Sigmoid colon (tissue), 7 donors: ENCODE measurements around the gene DEFB132. TPM values are rescaled to one million over a fixed set of nuclear protein-coding genes. Genes with fewer than 3 reads are reported as not detected.

Experiments
- polyA plus RNA-seq, 3 donors: library from polyadenylated mRNA; stranded (reverse); fragments of 200-250 nt; gene quantifications; one replicate each; pipeline ENCODE4 v1.2.3, GENCODE V29; 2013
- total RNA-seq, 4 donors: library from RNA; depleted of rRNA; stranded (reverse); fragments of >200 nt; gene quantifications; one replicate each; pipeline ENCODE4 v1.1.0, GENCODE V29; 2016
- donor health status: healthy with polysubstance abuse.
- donor health status: Bipolar disorder and iron deficiency.
- donor health status: healthy.

The DEFB132 gene
- total and polyA plus RNA-seq, 7 donors = 0.06 TPM; not detected in 6

Other genes starting within 250 kb of the DEFB132 start
- not detected for gene DEFB125, start 170.1 kb upstream of the DEFB132 start, total RNA-seq
- not detected for gene DEFB125, start 170.1 kb upstream of the DEFB132 start, polyA plus RNA-seq
- gene DEFB126, start 115.1 kb upstream of the DEFB132 start, total RNA-seq = not detected
- not detected for gene DEFB126, start 115.1 kb upstream of the DEFB132 start, polyA plus RNA-seq
- gene DEFB127, start 100.3 kb upstream of the DEFB132 start, total RNA-seq = not detected
- gene DEFB127, start 100.3 kb upstream of the DEFB132 start, polyA plus RNA-seq = not detected
- gene DEFB128, start 68.0 kb upstream of the DEFB132 start, total RNA-seq = not detected
- gene DEFB128, start 68.0 kb upstream of the DEFB132 start, polyA plus RNA-seq = not detected
- not detected for gene DEFB129, start 30.5 kb upstream of the DEFB132 start, total RNA-seq
- not detected for gene DEFB129, start 30.5 kb upstream of the DEFB132 start, polyA plus RNA-seq
- gene C20orf96, start 33.0 kb downstream of the DEFB132 start, total RNA-seq = 1 to 10 TPM; 2.1 to 6.9 (median 3.1) TPM
- 1 to 10 TPM; 5.3 to 8.5 (median 5.4) TPM for gene C20orf96, start 33.0 kb downstream of the DEFB132 start, polyA plus RNA-seq
- 10 to 100 TPM in 3 of 4 donors, 1 to 10 TPM in 1; 9.7 to 22.1 (median 15.6) TPM for gene ZCCHC3, start 39.8 kb downstream of the DEFB132 start, total RNA-seq
- gene ZCCHC3, start 39.8 kb downstream of the DEFB132 start, polyA plus RNA-seq = 10 to 100 TPM in 1 of 3 donors, 1 to 10 TPM in 2; 6.0 to 11.7 (median 6.2) TPM
- gene SOX12, start 67.8 kb downstream of the DEFB132 start, total RNA-seq = 1 to 10 TPM; 3.6 to 9.7 (median 4.9) TPM
- 1 to 10 TPM; 1.2 to 3.9 (median 1.2) TPM for gene SOX12, start 67.8 kb downstream of the DEFB132 start, polyA plus RNA-seq
- 10 to 100 TPM; 23.2 to 34.3 (median 27.6) TPM for gene NRSN2, start 89.4 kb downstream of the DEFB132 start, total RNA-seq
- 10 to 100 TPM in 1 of 3 donors, 1 to 10 TPM in 2; 2.3 to 16.3 (median 7.8) TPM for gene NRSN2, start 89.4 kb downstream of the DEFB132 start, polyA plus RNA-seq
- 1 to 10 TPM; 1.4 to 2.9 (median 1.6) TPM for gene TRIB3, start 123.0 kb downstream of the DEFB132 start, total RNA-seq
- 10 to 100 TPM in 2 of 3 donors, 1 to 10 TPM in 1; 9.6 to 29.2 (median 17.8) TPM for gene TRIB3, start 123.0 kb downstream of the DEFB132 start, polyA plus RNA-seq
- 10 to 100 TPM; 60.7 to 77.5 (median 65.1) TPM for gene RBCK1, start 150.6 kb downstream of the DEFB132 start, total RNA-seq
- gene RBCK1, start 150.6 kb downstream of the DEFB132 start, polyA plus RNA-seq = 100 to 1,000 TPM in 1 of 3 donors, 10 to 100 TPM in 2; 87.7 to 197 (median 99.0) TPM
- gene TBC1D20, start 204.8 kb downstream of the DEFB132 start, total RNA-seq = 10 to 100 TPM; 32.6 to 42.9 (median 35.3) TPM
- 10 to 100 TPM; 16.8 to 22.2 (median 20.6) TPM for gene TBC1D20, start 204.8 kb downstream of the DEFB132 start, polyA plus RNA-seq